ENCODE results near the gene CDK5. TPM values are rescaled to one million over a fixed set of nuclear protein-coding genes. Genes with fewer than 3 reads are reported as not detected.

The CDK5 gene
- total RNA-seq, 1 experiment from 2014 or later: 23.5 TPM

DNA sequence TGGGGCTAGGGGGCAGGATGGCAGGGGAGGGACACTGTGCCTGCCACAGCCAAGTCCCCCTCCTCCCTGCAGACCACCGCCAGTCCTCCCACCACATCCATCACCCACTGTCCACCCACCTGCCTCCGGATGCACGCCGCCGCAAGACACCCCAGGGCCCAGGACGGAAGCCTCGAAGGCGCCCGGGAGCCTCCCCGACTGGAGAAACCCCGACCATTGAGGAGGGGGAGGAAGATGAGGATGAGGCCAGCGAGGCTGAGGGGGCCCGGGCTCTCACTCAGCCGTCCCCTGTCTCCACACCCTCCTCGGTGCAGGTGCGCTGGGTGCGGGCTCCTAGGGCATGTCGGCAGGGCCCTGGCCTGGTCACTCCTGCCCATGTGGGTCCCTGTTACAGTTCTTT is 6.8 kb upstream of the CDK5 start:
- no peak overlapping the region for H3K4me3 Mint-ChIP-seq (ENCODE audit: low read depth, unreplicated experiment)
- BruUV-seq (replicated peaks): no TSS peak
- H3K27ac Mint-ChIP-seq (ENCODE audit: unreplicated experiment): no peak overlapping the region
- no peaks in the 10 kb centered on the region for H3K9me3 Mint-ChIP-seq (ENCODE audit: low read depth, unreplicated experiment)
- H3K36me3 Mint-ChIP-seq (ENCODE audit: insufficient read depth, unreplicated experiment): peaks cover 82% of the 10 kb centered on the region
- no peaks in the 10 kb centered on the region for H3K27me3 Mint-ChIP-seq (ENCODE audit: unreplicated experiment)
- DNase-seq: no peak
- CTCF ChIA-PET: no interaction called here
- intact Hi-C loops (cut with micrococcal nuclease; ENCODE audit: unreplicated experiment): no loop called here
- TF ChIP-seq, protein P1, sequence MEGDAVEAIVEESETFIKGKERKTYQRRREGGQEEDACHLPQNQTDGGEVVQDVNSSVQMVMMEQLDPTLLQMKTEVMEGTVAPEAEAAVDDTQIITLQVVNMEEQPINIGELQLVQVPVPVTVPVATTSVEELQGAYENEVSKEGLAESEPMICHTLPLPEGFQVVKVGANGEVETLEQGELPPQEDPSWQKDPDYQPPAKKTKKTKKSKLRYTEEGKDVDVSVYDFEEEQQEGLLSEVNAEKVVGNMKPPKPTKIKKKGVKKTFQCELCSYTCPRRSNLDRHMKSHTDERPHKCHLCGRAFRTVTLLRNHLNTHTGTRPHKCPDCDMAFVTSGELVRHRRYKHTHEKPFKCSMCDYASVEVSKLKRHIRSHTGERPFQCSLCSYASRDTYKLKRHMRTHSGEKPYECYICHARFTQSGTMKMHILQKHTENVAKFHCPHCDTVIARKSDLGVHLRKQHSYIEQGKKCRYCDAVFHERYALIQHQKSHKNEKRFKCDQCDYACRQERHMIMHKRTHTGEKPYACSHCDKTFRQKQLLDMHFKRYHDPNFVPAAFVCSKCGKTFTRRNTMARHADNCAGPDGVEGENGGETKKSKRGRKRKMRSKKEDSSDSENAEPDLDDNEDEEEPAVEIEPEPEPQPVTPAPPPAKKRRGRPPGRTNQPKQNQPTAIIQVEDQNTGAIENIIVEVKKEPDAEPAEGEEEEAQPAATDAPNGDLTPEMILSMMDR (IDR thresholded peaks at IDR 0.05; ENCODE audit: unreplicated experiment): no peak
- peaks cover 16% of the 10 kb centered on the region for H3K4me1 Mint-ChIP-seq (ENCODE audit: low read depth, unreplicated experiment)

DNA sequence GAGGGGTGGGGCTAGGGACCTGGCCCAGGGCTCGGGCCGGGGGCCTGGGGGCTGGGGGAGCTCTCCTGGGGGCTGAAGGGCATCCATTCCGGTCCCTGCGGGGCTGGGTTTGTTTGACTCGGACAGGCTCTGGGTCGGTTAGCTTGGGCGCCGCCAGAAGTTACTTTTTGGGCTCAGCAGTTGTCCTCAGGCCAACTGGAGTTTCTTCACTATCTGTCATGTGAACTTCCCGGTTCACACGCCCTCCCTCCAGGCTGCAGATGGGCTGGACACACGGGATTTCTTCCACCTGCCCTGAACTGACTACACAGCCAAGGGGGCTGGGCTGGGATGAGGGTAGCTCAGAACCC is 5.5 kb upstream of the CDK5 start:
- peaks cover 82% of the 10 kb centered on the region for H3K36me3 Mint-ChIP-seq (ENCODE audit: insufficient read depth, unreplicated experiment)
- H3K27me3 Mint-ChIP-seq (ENCODE audit: unreplicated experiment): no peaks in the 10 kb centered on the region
- H3K4me3 Mint-ChIP-seq (ENCODE audit: low read depth, unreplicated experiment): peak overlapping the region; percentile 94
- no TSS peak for BruUV-seq (replicated peaks)
- H3K4me1 Mint-ChIP-seq (ENCODE audit: low read depth, unreplicated experiment): peaks cover 24% of the 10 kb centered on the region
- no peak for DNase-seq
- intact Hi-C loops (cut with micrococcal nuclease; ENCODE audit: unreplicated experiment): no loop called here
- no peaks in the 10 kb centered on the region for H3K9me3 Mint-ChIP-seq (ENCODE audit: low read depth, unreplicated experiment)
- CTCF ChIA-PET: interaction anchor here (0.6 to 1.7 kb wide), 2 partner anchors 35 to 164 kb away, joined by 5 to 6 read pairs; partner anchors contain the start of genes ABCB8 and ABCF2
- TF ChIP-seq, protein P1 (IDR thresholded peaks at IDR 0.05; ENCODE audit: unreplicated experiment): no peak
- no peak overlapping the region for H3K27ac Mint-ChIP-seq (ENCODE audit: unreplicated experiment)

DNA sequence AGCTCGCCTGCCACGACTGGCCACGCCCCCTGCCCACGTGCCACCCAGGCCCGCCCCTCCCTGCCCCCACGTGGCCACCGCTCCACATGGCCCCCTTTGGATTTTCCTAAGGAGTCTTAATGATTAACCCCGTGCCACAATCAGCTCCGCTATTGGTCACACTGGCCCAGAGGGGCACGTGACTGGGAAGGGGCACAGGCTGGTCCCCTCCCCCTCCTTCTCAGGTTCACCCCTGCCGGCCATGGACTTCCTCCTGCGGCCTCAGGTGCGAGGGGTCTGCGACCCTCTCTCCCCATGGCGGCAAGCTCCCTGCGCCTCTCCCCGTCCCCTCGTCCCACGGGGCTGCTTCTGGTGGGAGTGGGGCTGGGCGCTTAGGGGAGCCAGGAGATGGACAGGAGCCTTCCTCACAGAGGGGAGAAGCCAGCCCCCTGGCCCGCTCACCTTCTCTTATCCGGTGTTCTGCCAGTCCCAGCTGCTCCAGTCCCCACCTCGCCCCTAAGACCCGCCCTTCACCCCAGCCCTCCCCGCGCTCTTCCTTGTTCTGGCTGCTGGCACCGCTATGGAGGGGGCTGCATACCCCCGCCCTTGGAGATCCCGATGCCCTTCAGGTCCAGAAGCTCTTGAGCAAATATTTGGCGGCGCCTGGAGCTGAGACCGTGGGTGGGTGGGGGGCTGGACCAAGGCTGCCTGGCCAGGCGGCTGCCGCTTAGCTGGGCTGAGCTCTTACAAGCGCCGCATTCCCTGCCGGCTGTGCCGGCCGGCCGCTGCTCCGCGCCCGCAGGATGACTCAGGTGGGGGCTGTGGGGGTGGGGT is 4.9 kb upstream of the CDK5 start:
- H3K27ac Mint-ChIP-seq (ENCODE audit: unreplicated experiment): no peak overlapping the region
- H3K36me3 Mint-ChIP-seq (ENCODE audit: insufficient read depth, unreplicated experiment): peaks cover 82% of the 10 kb centered on the region
- CTCF ChIA-PET: interaction anchor here (0.6 to 1.7 kb wide), 3 partner anchors 11 to 164 kb away, joined by 4 to 6 read pairs (median 5); partner anchors contain the start of genes ABCB8 and ABCF2
- TF ChIP-seq, protein P1 (IDR thresholded peaks at IDR 0.05; ENCODE audit: unreplicated experiment): no peak
- DNase-seq: peak; percentile 74
- BruUV-seq (replicated peaks): no TSS peak
- H3K4me1 Mint-ChIP-seq (ENCODE audit: low read depth, unreplicated experiment): peaks cover 24% of the 10 kb centered on the region
- intact Hi-C loops (cut with micrococcal nuclease; ENCODE audit: unreplicated experiment): no loop called here
- peak overlapping the region; percentile 94 for H3K4me3 Mint-ChIP-seq (ENCODE audit: low read depth, unreplicated experiment)
- H3K9me3 Mint-ChIP-seq (ENCODE audit: low read depth, unreplicated experiment): no peaks in the 10 kb centered on the region
- no peaks in the 10 kb centered on the region for H3K27me3 Mint-ChIP-seq (ENCODE audit: unreplicated experiment)

DNA sequence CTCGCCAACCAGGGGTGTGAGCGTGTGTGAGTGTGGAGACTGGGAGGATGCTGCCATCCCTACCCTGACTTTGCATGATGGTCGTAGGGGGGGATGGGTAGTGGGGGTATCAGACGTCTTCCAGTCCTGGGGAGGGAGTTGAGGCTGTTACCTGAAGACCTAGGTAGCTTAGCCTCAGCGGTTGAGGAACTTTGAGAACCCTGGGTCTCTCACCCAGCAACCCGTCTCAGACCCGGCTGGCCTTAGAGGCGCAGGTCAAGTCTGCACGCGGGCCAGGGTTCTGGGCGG is 4.4 kb upstream of the CDK5 start:
- CTCF ChIA-PET: interaction anchor here (1.7 kb wide), 1 partner anchor 34 kb away, joined by 5 read pairs; the partner anchor contains the start of gene ABCB8
- no peak overlapping the region for H3K27ac Mint-ChIP-seq (ENCODE audit: unreplicated experiment)

More for the DNA sequence above, 4.4 kb upstream of the CDK5 start:
- Mint-ChIP-seq H3K9me3 (ENCODE audit: low read depth, unreplicated experiment) (no peaks in the 10 kb centered on the region), H3K27me3 (ENCODE audit: unreplicated experiment) (no peaks in the 10 kb centered on the region), H3K4me3 (ENCODE audit: low read depth, unreplicated experiment) (peak overlapping the region; percentile 94), H3K4me1 (ENCODE audit: low read depth, unreplicated experiment) (peaks cover 29% of the 10 kb centered on the region), H3K36me3 (ENCODE audit: insufficient read depth, unreplicated experiment) (peaks cover 82% of the 10 kb centered on the region)
- DNase-seq: no peak
- BruUV-seq (replicated peaks): no TSS peak
- intact Hi-C loops (cut with micrococcal nuclease; ENCODE audit: unreplicated experiment): no loop called here
- TF ChIP-seq, protein P1 (IDR thresholded peaks at IDR 0.05; ENCODE audit: unreplicated experiment): no peak

Data from Calu3 (cell line).